Umbilical cord (tissue), 2 donors: ENCODE data around the gene HDAC4. TPM values are rescaled to one million over a fixed set of nuclear protein-coding genes. Genes with fewer than 3 reads are reported as not detected.

Experiments used
- DNase-seq: peaks from one replicate; pipeline ENCODE4 v3.0.0-alpha.2; 2015; ENCODE audit warnings: low spot score
- total RNA-seq: library from RNA; depleted of rRNA; stranded (reverse); fragments of >200 nt; gene quantifications from one replicate; pipeline ENCODE4 v1.2.3, GENCODE V29; 2014; ENCODE audit warnings: low replicate concordance; ENCODE audit not compliant: insufficient read depth

The HDAC4 gene
- total RNA-seq, 1 donor from 2014 or later, result 99.4 TPM

DNA sequence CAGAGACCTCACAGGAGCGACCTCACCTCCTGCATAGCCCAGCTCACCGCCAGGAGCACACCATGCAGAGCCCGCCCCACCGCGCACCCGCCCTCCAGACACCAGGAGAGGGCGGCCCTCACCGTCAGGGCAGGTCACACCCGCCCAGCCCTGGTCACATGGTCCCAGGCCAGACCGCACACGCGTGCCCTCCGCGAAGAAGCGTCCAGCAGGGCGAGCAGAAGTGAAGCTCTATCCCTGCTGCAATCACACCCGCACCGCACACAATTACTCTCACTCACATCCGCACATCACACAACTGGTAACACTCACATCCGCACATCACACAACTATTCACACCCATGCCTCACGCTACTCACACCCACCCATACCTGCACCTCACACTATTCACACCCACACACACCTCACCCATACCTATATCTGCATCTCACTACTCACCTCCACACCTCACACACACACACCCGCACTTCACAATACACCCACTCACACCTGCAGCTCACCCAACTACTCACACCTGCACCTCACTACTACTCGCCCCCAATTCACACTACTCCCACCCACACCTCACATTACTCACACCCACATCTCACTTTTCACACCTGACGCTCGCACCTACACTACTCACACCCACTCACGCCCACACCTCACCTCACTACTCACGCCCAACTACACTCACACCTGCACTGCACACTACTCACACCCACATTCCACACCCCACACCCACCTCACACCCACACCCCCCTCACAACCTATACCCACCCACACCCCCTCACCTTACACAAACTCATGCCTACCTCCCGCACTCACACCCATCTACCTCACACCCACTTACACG, 242.0 kb downstream of the HDAC4 start:
- no peak for DNase-seq

DNA sequence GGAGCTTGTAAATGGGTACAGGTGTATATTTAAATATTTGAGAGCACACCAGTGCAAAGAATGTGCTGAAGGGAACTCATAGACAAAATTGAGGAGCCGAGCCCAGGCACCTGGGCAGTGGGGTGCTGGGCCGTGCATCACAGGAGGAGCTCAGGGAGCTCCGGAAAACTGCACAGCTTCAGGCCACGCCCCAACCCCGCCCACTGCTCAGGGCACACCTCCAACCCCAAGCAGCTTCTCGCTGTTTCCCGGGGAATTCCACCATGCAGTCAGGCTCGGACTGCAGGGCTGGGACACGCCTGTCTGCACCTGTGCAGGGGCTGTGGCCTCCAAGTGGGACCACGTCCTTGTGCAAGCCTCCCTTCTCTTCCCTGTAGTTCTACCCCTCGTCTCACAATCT, 243.0 kb downstream of the HDAC4 start:
- no peak for DNase-seq

DNA sequence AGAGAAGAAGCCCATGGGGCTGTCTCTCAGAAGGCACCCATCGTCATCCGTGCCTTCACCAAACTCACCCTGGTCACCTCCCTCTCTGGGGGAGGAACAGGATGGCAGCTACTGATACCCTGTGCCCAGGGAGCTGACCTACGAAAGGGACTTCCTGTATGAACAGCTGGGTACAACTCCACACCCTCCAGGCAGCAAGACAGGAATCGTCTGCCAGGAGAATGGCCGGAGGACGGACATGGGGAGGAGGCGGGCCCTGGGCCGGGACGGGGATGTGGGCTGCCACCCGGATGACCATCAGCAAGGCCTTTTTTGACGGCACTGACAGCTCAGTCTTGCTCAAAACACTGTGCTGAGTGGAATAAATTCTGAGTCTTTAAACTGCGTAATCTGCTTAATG, 243.6 kb downstream of the HDAC4 start:
- DNase-seq, result no peak

DNA sequence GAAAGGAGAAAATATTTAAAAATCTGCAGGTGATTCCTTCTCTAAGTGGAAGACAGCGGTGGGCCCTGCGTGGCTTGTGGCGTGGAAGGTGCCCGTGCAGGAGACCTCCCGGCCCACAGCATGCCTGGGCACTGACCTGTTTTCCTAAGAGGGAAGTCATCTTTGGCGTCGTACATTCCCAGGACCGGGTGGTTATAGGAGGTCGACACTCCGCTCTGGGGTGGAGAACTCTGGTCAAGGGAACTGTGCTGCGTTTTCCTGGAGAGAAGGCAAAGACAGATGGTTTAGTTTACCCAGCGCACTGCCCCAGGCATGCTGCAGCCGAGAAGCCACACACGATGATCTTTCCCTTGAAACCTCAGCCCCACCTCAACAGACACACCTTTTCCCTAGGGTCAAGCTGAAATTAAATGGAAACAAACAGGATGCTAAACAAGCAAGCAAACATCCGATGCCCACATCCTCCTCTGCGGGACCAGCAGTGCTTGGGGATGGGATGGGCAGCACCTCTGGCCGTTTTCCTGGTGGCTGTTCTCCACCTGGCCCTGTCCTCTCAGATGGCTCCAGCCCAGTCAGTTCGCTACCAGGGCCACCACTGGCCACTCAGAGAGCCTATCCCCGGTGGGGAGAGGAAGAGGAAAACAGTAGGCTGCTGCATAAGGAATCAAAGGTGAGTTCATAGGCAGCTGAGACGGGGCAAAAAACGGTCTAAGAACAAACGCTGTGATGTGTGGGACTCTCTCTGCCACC, 244.1 kb downstream of the HDAC4 start:
- DNase-seq, result no peak

DNA sequence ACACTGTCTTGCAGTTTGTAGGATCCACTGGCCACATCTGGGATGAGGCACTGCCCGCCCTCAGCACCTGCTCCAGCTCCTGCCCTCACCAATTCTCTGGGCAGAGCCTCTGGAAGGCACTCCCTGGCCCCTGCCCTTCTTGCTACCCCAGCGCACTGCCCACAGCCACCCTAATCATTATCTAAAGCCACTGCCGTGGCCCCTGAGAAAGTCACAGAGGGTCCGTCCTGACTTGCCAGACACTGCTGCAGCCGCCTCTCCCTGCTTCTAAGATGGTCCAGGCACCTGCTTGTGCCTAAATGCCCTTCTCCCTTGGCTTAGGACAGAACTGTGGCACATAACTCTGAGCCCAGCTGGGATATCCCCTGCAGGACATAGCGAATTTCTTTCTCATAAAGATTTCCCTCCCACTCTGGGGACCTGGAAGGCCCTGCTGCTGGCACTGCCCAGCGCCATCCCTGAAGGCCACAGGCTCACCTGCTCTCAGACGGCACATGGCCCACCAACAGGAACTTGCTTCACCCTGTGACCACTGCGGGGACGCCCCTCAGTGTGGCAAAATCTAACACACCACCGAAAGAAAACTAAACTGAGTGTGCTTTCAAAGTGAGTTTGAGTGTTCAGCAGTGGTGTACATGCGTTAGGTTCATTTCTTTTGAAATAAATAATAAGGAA, 244.9 kb downstream of the HDAC4 start:
- no peak for DNase-seq

DNA sequence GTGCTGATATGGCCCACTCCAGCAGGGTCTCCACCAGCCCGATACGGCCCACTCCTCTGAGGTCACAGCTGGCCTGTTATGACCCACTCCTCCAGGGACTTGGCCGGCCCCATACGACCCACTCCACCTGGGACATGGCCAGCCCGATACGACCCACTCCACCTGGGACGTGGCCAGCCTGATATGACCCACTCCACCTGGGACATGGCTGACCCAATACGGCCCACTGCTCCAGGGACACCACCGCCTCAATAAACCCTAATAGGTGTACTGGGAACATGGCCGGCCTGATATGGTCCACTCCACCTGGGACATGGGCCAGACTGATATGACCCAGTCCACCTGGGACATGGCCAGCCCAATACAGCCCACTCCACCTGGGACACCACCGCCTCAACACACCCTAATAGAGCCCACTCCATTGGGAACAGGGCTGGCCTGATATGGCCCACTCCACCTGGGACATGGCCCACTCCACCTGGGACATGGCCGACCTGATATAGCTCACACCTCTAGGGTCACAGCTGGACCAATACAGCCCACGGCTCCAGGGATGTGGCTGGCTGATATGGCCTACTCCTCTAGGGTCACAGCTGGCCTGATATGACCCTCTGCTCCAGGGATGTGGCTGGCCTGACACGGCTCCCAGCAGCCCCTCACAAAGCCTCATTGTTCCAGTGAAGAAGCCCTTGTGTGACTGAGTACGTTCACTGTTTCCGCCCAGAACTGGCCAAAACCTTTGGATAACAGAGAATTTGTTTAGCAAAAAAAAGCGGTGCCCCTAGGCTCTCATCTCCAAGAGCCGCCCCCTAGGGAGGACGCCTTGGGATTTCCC, 245.6 kb downstream of the HDAC4 start:
- DNase-seq, result no peak

DNA sequence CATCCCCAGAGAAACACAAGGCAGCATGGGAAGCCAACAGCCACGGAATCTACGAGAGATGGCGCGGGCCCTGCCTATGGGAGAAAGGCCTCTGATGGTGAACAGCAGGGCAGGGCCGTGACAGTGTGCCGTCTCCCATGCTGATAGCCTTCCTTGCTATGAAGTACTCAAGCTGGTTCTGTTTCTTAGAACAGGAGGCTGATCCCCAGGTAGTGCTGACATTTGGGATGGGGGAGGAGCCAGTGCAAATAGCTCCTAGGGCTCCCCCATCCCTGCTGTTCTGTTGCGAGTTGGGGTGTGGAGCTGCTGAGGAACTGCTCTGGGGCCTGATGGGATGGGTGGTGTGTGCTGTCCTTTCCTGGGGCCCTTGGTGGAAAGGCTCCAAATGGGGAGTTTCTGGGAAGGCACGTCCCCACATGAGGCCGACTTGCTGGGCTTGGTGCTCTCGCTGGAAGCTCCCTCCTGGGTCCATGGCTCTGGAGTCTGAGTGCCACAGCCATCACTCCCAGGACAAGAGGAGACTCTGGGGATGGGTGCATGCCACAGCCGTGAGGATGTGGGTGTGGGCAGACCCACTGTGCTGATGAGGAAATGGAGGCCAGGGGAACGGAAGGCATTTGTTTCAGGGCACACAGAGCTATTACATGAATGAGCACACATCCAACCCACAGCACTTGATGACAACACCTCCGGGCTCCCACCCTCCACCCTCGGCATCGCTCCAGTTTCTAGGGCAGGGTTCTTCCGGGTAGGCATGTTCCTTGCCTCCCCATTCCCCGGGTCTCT, 246.8 kb downstream of the HDAC4 start:
- no peak for DNase-seq

DNA sequence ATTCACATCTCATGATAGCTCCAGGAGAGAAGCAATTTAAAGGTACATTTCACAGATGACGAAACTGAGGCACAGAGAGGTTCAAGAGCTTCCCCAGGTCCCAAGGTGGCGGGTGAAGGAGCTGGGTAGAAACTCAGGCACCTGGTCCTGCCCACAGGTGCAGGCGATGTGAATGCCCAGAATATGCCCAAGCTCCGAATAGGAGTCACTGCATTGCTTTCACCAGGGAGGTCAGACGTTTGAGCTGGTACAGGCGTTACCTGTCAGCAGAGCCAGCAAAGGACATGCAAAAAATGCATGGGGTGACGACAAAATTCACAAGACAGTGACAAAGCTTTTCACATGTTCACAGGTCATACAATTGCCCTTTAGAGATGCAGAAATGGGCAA, 247.9 kb downstream of the HDAC4 start:
- no peak for DNase-seq

DNA sequence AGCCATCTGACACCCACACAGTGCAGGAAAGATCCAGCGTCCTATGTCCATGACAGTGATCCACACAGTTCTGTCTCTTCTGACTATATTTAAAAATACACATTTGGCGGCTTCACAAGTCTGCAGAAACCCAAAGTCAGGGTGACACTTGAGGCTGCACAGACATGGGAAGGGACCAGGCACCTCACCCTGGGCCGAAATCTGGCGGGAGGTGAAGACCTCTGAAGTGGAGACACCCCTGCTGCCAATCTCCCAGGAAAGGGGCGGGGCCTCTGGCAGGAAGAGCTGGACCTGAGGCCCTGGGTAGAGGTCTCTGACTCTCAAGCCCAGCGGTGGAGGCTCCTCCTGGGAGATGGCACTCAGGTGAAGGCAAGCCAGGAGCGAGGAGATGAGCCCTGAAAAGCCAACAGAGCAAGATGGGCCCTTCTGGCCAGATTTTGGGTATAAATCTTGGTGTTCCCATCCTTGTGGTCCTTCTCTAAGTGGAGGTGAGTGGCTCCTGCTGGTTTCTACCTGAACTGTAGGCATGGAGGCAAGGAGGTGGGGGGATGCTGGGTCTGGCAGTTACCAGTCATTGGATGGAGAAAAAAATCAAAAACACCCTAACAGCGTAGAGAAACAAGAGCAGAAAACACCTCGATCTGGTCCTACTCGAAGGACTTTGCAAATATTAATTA, 248.4 kb downstream of the HDAC4 start:
- DNase-seq, result no peak

DNA sequence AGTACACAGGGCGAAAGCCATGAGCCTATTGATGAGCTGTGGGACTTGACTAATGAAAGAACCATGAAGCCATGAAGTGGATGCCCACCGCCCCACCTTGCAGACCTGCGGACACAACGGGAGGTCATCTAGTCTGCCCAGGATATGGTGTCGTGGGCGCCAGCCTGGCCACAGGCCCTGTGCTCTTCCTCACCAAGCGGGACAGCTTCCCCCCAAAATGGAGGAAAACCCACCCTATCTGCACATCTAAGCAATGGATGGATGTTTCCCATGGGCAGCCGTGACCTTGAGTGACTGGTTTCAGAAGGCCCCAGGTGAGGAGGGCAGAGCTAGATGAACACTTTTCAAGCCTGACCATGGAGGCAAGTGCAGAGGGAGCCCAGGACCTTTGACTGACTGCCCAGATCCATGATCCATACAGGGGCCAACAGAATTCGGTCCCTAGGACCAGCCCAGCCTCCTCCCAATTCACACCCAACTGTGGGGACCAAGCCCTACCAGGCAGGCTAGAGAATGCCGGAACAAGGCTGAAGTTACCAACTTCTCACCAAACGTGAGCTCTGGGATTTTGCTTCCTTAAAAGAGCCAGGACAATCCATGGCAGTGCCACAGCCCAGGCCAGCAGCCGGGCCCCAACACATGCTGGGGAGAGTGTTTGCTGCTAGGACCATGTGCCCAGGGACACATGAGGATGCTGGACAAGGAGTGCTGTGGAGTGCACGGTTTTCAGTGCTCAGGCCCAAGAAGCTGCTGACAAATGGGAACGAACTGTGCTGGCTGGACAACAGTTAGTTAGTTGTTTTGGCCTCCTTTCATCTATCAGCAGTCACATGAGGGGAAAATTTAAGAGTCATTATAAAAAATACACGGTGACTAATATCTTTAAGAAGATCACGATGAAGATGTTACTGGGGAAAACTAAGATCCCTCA, 249.4 kb downstream of the HDAC4 start:
- no peak for DNase-seq

DNA sequence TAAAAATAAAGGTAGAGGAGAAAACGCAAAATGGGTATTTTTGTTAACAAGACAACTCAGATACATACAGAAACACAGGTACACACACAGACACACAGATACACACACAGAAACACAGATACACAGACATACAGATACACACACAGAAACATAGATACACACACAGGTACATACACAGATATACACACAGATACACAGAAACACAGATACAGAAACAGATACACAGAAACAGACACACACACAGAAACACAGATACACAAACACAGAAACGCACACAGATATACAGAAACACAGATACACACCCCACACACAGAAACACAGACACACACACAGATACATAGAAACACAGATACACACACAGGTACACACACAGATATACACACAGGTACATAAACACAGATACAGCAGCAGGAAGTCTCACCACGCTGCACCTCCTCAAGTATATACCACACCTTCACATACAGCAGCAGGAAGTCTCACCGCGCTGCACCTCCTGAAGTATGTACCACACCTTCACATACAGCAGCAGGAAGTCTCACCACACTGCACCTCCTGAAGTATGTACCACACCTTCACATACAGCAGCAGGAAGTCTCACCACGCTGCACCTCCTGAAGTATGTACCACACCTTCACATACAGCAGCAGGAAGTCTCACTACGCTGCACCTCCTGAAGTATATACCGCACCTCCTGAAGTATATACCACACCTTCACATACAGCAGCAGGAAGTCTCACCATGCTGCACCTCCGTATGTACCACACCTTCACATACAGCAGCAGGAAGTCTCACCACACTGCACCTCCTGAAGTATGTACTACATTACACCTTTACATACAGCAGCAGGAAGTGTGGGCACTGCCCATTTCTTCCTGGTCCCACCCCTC, 250.5 kb downstream of the HDAC4 start:
- no peak for DNase-seq

DNA sequence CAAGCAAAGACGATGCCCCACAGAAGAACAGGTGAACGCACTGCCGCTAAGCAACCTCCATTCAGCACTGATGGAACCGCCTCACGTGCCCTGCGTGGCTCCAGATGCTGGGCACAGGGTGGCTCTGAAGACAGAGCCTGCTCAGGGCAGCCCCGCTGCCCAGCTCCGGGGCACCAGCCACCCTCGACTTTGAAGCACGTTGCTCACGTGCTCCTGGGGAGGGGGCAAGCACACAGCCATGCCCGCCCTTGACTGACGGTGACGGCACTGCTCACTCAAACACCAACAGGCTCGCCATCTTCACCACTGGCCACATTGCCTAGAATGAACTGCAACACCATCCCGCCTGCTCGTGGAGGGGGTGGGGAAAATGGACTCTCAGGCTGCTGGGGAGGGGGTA, 251.3 kb downstream of the HDAC4 start:
- no peak for DNase-seq

DNA sequence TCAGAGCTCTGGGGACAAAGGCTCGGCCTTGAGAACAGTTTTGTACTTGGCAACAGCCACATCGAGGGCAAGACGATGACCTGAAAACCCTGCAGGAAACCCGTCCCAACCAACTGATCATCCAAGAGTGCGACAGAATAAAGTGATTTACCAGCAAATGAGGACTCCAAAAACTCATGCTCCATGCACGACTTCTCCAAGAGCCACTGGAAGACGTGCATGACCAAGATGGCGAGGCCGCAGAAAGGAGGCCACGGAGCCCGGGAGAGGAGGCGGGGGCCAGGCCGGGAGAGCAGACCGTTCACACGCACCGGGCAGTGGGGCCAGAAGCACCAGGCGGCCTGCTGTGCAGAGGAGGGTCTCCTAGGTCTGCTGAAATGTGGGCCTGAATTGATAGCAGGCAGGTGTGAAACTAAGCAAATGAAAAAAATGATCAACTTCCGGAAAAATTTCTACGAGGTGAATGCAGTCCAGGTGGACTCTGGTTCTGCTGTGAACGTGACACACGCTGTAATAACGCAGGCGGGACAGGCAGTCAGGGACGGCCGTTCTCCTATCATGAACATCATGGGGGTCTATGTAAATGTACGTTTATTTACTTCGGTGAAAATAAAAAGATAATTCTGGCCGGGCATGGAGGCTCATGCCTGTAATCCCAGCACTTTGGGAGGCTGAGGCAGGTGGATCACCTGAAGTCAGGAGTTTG, 252.2 kb downstream of the HDAC4 start:
- no peak for DNase-seq

DNA sequence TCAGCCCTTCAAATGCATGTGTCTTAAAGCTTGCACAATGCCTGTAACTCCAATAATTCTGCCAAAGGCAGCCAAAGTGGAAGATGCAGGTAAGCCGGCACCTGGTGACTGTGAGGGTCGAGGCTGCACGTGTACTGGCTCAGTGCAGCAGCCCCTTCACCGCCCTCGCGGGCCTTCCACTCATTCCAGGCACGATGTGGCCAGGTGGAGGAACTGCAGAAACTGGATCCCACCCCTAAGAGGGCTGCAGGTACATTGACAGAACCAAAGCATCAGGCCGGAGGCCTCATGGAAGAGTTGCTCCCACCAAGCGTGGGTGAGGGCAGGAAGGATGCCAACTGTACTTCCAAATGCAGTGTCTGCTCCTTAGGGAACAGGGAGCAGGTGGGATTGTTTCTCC, 253.4 kb downstream of the HDAC4 start:
- DNase-seq, result no peak

DNA sequence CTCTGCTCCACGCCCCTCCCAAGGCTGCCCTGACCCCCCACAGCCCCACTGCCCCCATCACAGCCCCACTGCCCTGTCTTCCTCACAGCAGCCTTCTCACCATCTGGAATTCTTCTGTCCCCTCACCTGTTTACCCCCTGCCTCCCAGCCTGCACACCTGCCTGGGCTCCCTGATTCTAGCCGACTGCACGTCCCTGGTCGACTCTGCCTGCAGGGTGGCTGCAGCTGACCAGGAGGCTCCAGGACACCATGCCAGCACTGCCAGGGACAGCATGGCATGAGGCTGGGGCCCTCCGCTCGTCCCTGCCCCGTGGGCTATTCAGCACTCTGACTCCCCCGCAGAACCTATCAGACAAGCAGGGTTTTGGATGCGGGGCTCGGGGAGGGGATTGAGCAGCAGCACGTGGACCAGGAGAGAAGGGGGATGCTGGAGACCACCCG, 254.1 kb downstream of the HDAC4 start:
- DNase-seq, result no peak

DNA sequence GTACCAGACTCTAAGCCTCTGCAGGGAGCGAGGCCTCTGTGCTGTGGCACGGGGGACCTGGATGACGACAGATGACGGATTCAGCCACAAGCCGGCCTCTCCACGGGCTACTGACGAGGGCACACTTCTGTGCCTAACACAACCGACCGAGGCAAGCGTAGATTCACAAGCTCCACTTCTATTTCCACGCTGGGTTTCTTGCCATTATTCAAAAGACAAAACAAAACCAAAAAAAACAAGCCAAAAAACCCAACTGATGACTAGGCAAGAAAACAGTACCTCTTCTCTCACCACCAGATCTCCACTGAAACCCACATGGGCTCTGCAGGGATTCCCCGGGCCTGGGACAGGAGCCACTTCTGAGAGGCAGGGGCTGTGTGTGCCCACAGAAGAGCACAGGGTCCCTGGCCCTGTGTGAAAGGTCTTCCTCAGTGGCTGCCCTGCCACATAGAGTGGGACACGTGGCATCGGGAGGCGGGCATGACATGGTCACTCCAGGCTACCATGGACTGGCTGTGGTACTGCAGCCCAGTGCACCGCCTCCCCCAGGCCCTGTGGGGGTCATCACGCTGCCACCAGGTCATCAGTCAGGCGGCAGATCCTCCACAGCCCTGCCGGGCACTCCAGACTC, 254.7 kb downstream of the HDAC4 start:
- DNase-seq, result no peak

DNA sequence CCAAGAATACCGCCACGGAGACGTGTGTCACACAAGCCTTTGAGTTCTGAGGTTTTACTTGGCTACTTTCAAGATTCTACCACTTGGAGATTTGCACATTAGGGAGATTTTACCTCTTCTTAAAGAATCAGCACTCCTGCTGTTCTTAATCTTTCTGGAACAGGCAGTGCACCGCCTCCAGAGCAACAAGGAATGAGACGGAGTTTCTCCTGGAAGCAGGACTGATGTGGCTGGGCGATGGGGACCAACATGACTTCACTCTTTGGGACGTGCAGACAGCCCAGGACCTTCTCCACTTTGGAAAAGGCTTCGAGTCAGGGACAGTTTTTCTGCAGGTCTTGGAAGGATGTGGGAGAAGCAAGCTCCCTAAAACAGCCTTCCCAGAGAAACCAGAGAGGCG, 255.2 kb downstream of the HDAC4 start:
- no peak for DNase-seq
